Neural cell (in vitro differentiated cells): ENCODE results near the gene TMEM125. TPM values are rescaled to one million over a fixed set of nuclear protein-coding genes. Genes with fewer than 3 reads are reported as not detected.

ENCODE experiments used
- H2AFZ ChIP-seq: fragments of 200-600, 300-800 bp; sonication (generic), shearing (Covaris generic); 2 replicates; pipeline ENCODE4 v1.6.0; 2014; ENCODE audit warnings: low read depth, mild to moderate bottlenecking, antibody characterized with exemption, low read length, moderate library complexity
- H3F3A ChIP-seq: fragments of 200-600 bp; shearing (Covaris generic); 2 replicates; pipeline ENCODE4 v1.6.1; 2016; ENCODE audit warnings: mild to moderate bottlenecking, moderate library complexity, mixed read lengths, antibody characterized with exemption, low read length; ENCODE audit not compliant: insufficient read depth, poor library complexity, severe bottlenecking
- H3K27ac ChIP-seq: fragments of 200-600, 300-800 bp; sonication (generic), shearing (Covaris generic); 2 replicates; pipeline ENCODE4 v1.5.1; 2014; ENCODE audit warnings: mild to moderate bottlenecking, low read length, moderate library complexity
- H3K27me3 ChIP-seq: fragments of 300-800, 200-600 bp; sonication (generic), shearing (Covaris generic); 2 replicates; pipeline ENCODE4 v1.6.0; 2014; ENCODE audit warnings: mild to moderate bottlenecking, low read depth, low read length, moderate library complexity; ENCODE audit not compliant: insufficient read depth
- H3K36me3 ChIP-seq: fragments of 300-800, 200-600 bp; sonication (generic), shearing (Covaris generic); 2 replicates; pipeline ENCODE4 v1.5.1; 2014; ENCODE audit warnings: mild to moderate bottlenecking, antibody characterized with exemption, low read length, moderate library complexity; ENCODE audit not compliant: insufficient read depth
- H3K4me2 ChIP-seq: fragments of 300-800, 200-600 bp; sonication (generic), shearing (Covaris generic); 2 replicates; pipeline ENCODE4 v1.6.0; 2014; ENCODE audit warnings: mild to moderate bottlenecking, low read length
- H3K4me3 ChIP-seq: fragments of 300-800, 200-600 bp; sonication (generic), shearing (Covaris generic); 2 replicates; pipeline ENCODE4 v1.5.1; 2014; ENCODE audit warnings: mild to moderate bottlenecking, low read length, moderate library complexity
- H3K79me2 ChIP-seq: fragments of 200-600 bp; shearing (Covaris generic); replicated peaks from 2 replicates; pipeline ENCODE4 v1.6.0; 2014; ENCODE audit warnings: mild to moderate bottlenecking, low read length, moderate library complexity; ENCODE audit not compliant: insufficient read depth
- H3K9ac ChIP-seq: fragments of 300-800, 200-600 bp; sonication (generic), shearing (Covaris generic); 2 replicates; pipeline ENCODE4 v1.6.1; 2016; ENCODE audit warnings: mild to moderate bottlenecking, low read length, mixed read lengths
- H3K9me2 ChIP-seq: fragments of 200-600 bp; shearing (Covaris generic); 2 replicates; pipeline ENCODE4 v1.6.1; 2016; ENCODE audit warnings: mild to moderate bottlenecking, low read length, mixed read lengths; ENCODE audit not compliant: insufficient read depth
- H3K9me3 ChIP-seq: fragments of 200-600, 300-800 bp; sonication (generic), shearing (Covaris generic); 2 replicates; pipeline ENCODE4 v1.6.1; 2016; ENCODE audit warnings: mild to moderate bottlenecking, mixed run types, low read length, moderate library complexity, mixed read lengths
- H4K20me1 ChIP-seq: fragments of 200-600 bp; shearing (Covaris generic); 2 replicates; pipeline ENCODE4 v1.6.1; 2016; ENCODE audit warnings: mild to moderate bottlenecking, mixed run types; ENCODE audit not compliant: insufficient read depth
- EP300 ChIP-seq: fragments of 450-650 bp; conservative IDR thresholded peaks from 2 replicates; pipeline ENCODE4 v1.6.1; 2014; ENCODE audit warnings: antibody characterized with exemption, mild to moderate bottlenecking, moderate library complexity; ENCODE audit not compliant: poor library complexity, severe bottlenecking
- EZH2 ChIP-seq: fragments of 200-600, 300-800 bp; shearing (Covaris generic), sonication (generic); IDR thresholded peaks from 2 replicates; pipeline ENCODE4 v1.6.1; 2014; ENCODE audit warnings: antibody characterized with exemption, low read length, borderline replicate concordance, mild to moderate bottlenecking; ENCODE audit not compliant: insufficient read depth, poor library complexity, severe bottlenecking
- MXI1 ChIP-seq: fragments of 450-650 bp; conservative IDR thresholded peaks from 2 replicates; pipeline ENCODE4 v1.6.1; 2014; ENCODE audit warnings: antibody characterized with exemption, mild to moderate bottlenecking; ENCODE audit not compliant: poor library complexity, severe bottlenecking
- POLR2AphosphoS5 ChIP-seq: IDR thresholded peaks from 2 replicates; pipeline ENCODE4 v1.6.1; 2012
- RAD21 ChIP-seq: fragments of 450-650 bp; conservative IDR thresholded peaks from 2 replicates; pipeline ENCODE4 v1.6.1; 2014; ENCODE audit warnings: antibody characterized with exemption, mild to moderate bottlenecking, moderate library complexity
- SMC3 ChIP-seq: fragments of 450-650 bp; conservative IDR thresholded peaks from 2 replicates; pipeline ENCODE4 v1.6.1; 2014; ENCODE audit warnings: antibody characterized with exemption, mild to moderate bottlenecking, moderate library complexity; ENCODE audit not compliant: poor library complexity
- TAF1 ChIP-seq: IDR thresholded peaks from 2 replicates; pipeline ENCODE4 v1.6.1; 2012; ENCODE audit warnings: low read depth
- polyA plus RNA-seq: library from polyadenylated mRNA; depleted of rRNA; stranded (reverse); fragments of >200 nt; gene quantifications from 2 replicates; pipeline ENCODE4 v1.2.3, GENCODE V29; 2014
- TF ChIP-seq, protein P1 (sequence below): fragments of 450-650 bp; IDR thresholded peaks from 2 replicates; pipeline ENCODE4 v1.5.1; 2014; ENCODE audit warnings: antibody characterized with exemption, mild to moderate bottlenecking, moderate library complexity; ENCODE audit not compliant: poor library complexity, severe bottlenecking
- TF ChIP-seq, protein P2 (sequence below): IDR thresholded peaks from 2 replicates; pipeline ENCODE4 v1.6.1; 2012; ENCODE audit warnings: borderline replicate concordance

The TMEM125 gene
- polyA plus RNA-seq, 1 donor from 2014 or later = not detected

DNA sequence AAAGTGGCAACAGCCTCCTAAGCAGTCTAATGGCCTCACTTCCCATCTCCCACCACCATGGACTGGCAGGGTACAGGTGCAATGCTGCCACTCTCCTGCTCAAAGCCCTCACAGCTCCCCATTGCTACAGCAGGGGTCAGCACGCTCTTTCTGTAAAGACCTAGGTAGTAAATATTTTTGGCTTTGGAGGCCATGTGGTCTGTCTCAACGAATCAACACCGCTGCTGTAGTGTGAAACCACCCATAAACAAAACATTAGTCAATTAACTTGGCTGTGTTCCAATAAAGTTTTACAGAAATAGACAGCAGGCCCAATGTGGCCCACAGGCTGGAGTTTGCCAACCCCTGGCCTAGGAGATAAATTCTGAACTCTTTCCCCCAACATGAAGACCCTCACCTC is 44.6 kb upstream of the TMEM125 start:
- H3K36me3 ChIP-seq = no peaks in the 10 kb centered on the region
- no peak overlapping the region for H3K9ac ChIP-seq
- TF ChIP-seq, protein P1, sequence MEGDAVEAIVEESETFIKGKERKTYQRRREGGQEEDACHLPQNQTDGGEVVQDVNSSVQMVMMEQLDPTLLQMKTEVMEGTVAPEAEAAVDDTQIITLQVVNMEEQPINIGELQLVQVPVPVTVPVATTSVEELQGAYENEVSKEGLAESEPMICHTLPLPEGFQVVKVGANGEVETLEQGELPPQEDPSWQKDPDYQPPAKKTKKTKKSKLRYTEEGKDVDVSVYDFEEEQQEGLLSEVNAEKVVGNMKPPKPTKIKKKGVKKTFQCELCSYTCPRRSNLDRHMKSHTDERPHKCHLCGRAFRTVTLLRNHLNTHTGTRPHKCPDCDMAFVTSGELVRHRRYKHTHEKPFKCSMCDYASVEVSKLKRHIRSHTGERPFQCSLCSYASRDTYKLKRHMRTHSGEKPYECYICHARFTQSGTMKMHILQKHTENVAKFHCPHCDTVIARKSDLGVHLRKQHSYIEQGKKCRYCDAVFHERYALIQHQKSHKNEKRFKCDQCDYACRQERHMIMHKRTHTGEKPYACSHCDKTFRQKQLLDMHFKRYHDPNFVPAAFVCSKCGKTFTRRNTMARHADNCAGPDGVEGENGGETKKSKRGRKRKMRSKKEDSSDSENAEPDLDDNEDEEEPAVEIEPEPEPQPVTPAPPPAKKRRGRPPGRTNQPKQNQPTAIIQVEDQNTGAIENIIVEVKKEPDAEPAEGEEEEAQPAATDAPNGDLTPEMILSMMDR = no peak
- no peak for TF ChIP-seq EZH2
- no peak for TF ChIP-seq MXI1
- TF ChIP-seq EP300 = no peak
- TF ChIP-seq SMC3 = no peak
- TF ChIP-seq TAF1 = no peak
- TF ChIP-seq, protein P2, sequence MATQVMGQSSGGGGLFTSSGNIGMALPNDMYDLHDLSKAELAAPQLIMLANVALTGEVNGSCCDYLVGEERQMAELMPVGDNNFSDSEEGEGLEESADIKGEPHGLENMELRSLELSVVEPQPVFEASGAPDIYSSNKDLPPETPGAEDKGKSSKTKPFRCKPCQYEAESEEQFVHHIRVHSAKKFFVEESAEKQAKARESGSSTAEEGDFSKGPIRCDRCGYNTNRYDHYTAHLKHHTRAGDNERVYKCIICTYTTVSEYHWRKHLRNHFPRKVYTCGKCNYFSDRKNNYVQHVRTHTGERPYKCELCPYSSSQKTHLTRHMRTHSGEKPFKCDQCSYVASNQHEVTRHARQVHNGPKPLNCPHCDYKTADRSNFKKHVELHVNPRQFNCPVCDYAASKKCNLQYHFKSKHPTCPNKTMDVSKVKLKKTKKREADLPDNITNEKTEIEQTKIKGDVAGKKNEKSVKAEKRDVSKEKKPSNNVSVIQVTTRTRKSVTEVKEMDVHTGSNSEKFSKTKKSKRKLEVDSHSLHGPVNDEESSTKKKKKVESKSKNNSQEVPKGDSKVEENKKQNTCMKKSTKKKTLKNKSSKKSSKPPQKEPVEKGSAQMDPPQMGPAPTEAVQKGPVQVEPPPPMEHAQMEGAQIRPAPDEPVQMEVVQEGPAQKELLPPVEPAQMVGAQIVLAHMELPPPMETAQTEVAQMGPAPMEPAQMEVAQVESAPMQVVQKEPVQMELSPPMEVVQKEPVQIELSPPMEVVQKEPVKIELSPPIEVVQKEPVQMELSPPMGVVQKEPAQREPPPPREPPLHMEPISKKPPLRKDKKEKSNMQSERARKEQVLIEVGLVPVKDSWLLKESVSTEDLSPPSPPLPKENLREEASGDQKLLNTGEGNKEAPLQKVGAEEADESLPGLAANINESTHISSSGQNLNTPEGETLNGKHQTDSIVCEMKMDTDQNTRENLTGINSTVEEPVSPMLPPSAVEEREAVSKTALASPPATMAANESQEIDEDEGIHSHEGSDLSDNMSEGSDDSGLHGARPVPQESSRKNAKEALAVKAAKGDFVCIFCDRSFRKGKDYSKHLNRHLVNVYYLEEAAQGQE = no peak
- no peak for TF ChIP-seq POLR2AphosphoS5
- H3K27me3 ChIP-seq = no peaks in the 10 kb centered on the region
- H3K27ac ChIP-seq = no peak overlapping the region
- H3K79me2 ChIP-seq = no peaks in the 10 kb centered on the region
- no peaks in the 10 kb centered on the region for H3K9me2 ChIP-seq
- H3K9me3 ChIP-seq = no peaks in the 10 kb centered on the region
- H4K20me1 ChIP-seq = no peaks in the 10 kb centered on the region
- H2AFZ ChIP-seq = no peak overlapping the region
- H3K4me2 ChIP-seq = no peak overlapping the region
- no peaks in the 10 kb centered on the region for H3F3A ChIP-seq
- H3K4me3 ChIP-seq = no peak overlapping the region

DNA sequence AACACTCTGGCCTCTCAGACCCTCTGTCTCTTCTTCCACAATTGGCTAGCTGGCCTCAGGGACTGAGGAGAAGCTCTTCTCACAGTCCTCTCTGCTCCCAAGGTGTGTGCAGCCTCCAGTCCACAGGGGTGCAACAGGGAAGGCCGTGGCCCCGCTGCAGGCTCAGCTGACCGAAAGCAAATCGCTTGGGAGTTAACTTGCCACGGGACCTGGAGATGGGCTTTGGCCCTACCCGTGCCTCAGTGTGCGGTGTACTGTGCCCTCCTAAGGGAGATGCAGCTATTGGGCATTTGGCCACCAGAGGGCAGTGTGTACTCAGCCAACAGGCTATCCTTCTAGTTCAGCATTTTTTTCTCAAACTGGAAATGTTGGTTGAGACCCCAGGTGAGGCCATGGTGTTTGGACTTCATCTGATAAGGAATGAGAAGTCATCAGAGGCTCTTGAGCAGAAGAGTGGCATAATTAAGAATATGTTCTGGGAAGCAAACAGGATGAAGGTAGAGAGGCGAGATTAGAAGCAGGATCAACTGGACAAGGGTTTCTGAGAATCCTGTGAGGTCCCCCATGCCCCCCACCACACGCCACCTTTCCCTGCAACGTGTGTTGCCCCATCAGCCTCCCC is 42.5 kb upstream of the TMEM125 start:
- no peak for TF ChIP-seq TAF1
- TF ChIP-seq RAD21 = peak; percentile 98
- TF ChIP-seq, protein P1 = peak; percentile 97
- peak; percentile 97 for TF ChIP-seq SMC3
- H3K36me3 ChIP-seq = no peaks in the 10 kb centered on the region
- no peaks in the 10 kb centered on the region for H4K20me1 ChIP-seq
- H2AFZ ChIP-seq = no peak overlapping the region
- H3K27ac ChIP-seq = no peak overlapping the region
- H3K9me3 ChIP-seq = no peaks in the 10 kb centered on the region
- no peaks in the 10 kb centered on the region for H3K79me2 ChIP-seq
- H3K9me2 ChIP-seq = no peaks in the 10 kb centered on the region
- no peaks in the 10 kb centered on the region for H3F3A ChIP-seq
- no peak overlapping the region for H3K4me3 ChIP-seq
- H3K27me3 ChIP-seq = no peaks in the 10 kb centered on the region
- no peak overlapping the region for H3K4me2 ChIP-seq
- H3K9ac ChIP-seq = no peak overlapping the region
